ENCODE data around the gene CYTH3. TPM values are rescaled to one million over a fixed set of nuclear protein-coding genes. Genes with fewer than 3 reads are reported as not detected.

The CYTH3 gene
- total and polyA plus RNA-seq, 2 of the 8 experiments (the other 6 are each of a cell fraction or from before 2014, with no cell fraction given): 10.3 to 11.9 TPM

DNA sequence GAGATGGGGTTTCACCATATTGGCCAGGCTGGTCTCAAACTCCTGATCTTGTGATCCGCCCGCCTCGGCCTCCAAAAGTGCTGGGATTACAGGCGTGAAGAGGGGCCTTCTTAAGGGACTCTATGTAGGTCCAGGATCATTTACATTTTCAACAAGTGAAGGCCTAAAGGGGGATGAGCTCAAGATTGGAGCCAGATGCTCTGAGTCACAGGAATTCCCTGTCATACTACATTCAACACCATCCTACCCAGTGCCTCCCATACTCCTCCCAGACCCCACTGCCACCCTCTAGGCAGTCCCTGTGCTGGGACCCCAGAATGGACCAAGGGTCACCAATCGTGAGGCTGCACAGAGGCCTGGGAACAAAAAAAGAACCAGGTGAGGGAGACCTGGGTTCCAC is 29.9 kb downstream of the CYTH3 start (continued):
- TF ChIP-seq, protein P1, sequence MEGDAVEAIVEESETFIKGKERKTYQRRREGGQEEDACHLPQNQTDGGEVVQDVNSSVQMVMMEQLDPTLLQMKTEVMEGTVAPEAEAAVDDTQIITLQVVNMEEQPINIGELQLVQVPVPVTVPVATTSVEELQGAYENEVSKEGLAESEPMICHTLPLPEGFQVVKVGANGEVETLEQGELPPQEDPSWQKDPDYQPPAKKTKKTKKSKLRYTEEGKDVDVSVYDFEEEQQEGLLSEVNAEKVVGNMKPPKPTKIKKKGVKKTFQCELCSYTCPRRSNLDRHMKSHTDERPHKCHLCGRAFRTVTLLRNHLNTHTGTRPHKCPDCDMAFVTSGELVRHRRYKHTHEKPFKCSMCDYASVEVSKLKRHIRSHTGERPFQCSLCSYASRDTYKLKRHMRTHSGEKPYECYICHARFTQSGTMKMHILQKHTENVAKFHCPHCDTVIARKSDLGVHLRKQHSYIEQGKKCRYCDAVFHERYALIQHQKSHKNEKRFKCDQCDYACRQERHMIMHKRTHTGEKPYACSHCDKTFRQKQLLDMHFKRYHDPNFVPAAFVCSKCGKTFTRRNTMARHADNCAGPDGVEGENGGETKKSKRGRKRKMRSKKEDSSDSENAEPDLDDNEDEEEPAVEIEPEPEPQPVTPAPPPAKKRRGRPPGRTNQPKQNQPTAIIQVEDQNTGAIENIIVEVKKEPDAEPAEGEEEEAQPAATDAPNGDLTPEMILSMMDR (IDR thresholded peaks at IDR 0.05; ENCODE audit: control extremely low read depth in 1 of 3, insufficient read depth in 1 of 3, low read depth in 1 of 3, low read length in 3 of 3): no peak
- TF ChIP-seq HDAC6 (IDR thresholded peaks at IDR 0.05; ENCODE audit: low read depth, low read length) (no peak), EZH2 (IDR thresholded peaks at IDR 0.05; ENCODE audit: low read depth, low read length, severe bottlenecking) (no peak), KDM4A (IDR thresholded peaks at IDR 0.05; ENCODE audit: low read depth, low read length, severe bottlenecking) (no peak), TBP (IDR thresholded peaks at IDR 0.05; ENCODE audit: low read depth, low read length) (no peak), SP1 (IDR thresholded peaks at IDR 0.05; ENCODE audit: low read depth, low read length) (no peak), FOSL1 (IDR thresholded peaks at IDR 0.05; ENCODE audit: insufficient read depth, low read depth, low read length) (no peak), SRF (IDR thresholded peaks at IDR 0.05; ENCODE audit: low read depth, low read length) (no peak), YY1 (IDR thresholded peaks at IDR 0.05; ENCODE audit: low read depth, low read length) (no peak)

Data from H1 (cell line).